ENCODE data around the gene IAH1.

Gene IAH1, protein sequence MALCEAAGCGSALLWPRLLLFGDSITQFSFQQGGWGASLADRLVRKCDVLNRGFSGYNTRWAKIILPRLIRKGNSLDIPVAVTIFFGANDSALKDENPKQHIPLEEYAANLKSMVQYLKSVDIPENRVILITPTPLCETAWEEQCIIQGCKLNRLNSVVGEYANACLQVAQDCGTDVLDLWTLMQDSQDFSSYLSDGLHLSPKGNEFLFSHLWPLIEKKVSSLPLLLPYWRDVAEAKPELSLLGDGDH

DNA sequence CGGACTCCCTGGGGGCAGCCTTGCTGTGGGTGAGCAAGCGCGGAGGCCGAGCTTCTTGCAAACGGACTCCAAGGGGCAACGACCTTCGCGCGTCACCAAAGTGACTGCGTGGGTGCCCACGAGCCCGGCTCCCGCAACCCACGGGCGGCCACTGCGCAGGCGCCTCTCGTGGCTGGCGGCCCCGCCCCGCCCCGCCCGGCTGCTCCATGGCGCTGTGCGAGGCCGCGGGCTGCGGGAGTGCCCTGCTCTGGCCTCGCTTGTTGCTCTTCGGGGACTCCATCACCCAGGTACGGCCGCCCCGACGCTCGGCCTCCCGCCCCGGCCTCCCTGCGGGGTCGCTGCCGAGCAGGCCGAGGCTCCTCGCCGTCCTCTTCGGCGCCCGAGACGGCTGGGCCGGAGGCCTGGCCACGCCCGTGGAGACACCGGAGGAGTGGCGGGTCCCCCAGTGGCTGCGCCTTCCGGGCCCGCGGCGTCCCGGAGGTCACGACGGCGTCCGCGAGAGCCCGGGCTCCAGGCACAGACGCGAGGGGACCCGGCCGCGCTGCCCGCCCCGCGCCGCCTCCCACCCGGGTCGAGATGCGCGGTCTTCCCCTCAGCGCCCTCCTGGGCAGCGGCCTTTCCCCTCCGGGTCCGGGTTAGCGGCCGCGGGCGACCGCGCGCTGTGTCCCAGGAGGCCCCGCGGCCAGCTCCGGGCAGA lies at the start of gene IAH1:
Gene IAH1, plus strand, starts transcription at position 191 of the 697 bp plus-strand sequence. Its CDS starts 16 bp downstream, at position 207.
- peak; percentile 74 for DNase-seq

DNA sequence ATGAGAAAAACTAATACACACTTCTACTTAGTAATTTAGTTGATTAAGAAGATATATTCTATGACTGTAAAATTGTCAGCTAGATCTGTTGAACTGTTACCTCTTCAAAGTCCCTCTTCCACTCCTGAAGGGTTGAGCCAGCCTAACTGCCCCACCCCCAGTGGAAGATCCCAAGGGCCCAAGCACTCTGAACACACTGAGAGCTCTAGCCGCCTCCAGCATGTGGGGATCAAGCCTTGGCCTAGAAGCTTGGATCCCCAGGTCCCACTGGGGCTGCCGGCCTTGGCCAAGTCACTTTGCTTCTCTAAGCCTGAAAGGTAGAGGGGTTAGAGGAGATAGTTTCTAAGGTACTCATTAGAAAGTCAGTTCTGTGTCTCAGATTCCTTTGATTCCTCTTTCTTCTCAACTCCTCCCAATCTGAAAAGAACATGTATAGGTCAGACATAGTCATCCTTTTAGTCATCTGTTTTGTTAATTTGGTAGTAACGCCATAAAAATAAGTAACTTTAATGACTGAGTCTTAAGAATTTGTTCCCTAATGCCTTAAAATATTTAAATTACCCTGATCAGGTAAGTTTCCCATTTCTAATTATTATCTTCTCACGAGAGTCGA lies 45.3 kb upstream of the IAH1 start:
- no peak for DNase-seq

DNA sequence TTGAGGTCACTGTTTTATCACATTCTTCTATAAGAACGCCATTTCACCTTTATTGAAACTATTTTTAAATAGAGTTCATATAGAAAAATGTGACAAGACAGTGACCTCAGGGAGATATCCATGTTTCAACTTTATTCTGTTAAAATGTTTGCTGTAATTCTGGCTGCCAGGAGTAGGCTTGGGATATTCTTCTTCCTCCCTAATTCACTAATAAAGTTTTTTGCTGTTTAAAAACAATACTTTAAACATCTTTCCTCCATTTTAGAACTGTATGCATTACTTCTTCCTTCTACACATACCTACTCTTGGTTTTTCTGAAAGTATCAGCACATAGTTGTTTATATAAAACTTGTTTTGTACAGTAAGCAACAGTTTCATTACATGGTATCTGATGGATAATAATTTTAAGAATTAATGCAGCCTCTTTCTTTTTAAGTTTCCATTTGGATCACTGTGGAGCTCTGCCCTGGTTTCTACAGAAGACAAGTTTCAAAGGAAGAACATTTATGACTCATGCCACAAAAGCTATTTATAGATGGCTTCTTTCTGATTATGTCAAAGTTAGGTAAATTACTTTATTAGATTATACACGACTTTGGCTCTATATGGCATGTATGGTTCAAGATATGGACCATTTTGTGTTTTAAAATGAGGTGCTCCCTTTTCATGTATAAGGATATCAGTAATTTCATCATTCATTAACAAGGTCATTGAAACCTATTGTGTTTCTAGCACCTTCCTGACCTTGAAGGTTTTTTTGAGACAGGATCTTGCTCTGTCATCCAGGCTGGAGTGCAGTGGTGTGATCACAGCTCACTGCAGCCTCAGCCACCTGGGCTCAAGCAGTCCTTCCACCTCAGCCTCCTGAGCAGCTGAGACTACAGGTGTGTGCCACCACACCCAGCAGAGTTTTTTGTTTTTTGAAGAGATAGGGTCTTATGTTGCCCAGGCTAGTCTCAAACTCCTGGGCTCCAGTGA lies 43.7 kb upstream of the IAH1 start:
- no peak for DNase-seq

DNA sequence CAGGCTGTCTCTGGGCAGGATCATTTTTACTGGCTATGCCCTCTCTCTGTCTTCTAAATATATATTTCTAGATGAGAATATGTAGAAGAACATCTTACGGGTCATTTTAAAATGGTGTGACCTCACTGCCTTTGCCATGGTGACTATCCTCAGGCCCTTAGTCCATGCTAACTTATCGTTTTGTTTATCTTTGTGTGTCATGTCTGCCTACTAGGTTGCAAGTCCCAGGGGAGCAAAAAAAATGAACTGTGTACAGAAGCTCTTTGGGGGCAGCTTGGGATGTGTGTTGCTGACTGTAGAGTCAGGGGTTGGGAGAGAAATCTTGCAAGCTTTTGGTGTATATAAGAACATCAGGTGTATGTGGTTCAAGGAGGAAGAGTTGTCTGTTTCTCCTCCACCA lies 39.9 kb upstream of the IAH1 start:
- no peak for DNase-seq

DNA sequence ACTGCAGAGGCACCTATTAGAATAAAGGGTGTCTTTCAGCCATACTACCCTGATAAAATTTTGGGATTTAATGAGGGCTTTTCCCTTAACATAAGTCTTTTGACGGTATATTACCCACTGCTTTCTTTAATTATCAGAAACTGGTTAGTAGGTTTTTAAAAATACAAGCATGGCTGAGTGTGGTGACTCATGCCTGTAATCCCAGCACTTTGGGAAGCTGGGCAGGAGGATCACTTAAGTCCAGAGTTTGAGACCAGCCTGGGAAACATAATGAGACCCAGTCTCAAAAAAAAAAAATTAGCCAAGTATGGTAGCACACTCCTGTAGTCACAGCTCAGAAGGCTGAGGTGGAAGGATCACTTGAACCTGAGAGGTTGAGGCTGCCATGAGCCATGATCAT lies 34.8 kb upstream of the IAH1 start:
- DNase-seq, result no peak

DNA sequence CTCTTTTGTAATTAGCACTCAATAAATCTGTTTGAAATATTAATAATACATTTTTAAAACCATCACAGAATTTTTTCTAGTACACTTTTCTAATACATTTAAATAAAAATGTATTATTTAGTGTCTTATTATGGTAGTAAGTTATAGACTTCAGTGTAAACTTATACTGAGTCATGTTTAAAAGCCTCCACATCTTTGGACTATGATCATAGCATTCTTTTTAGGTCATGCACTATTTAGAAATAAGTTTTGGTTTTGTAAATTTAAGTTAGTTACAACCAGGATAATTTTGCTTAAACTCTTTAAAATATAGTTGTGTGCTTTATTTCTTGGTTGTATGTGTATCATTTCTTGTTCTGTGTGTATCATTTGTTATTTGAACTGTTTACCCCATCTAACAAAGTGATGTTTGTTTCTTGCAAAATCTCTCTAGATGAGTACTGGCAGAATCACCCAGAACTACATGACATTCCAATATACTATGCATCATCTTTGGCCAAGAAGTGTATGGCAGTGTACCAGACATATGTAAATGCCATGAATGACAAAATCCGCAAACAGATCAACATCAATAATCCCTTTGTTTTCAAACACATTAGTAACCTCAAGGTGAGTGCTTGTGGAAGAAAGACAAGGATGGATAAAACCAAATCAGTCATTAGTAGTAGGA lies 34.2 kb upstream of the IAH1 start:
- no peak for DNase-seq

DNA sequence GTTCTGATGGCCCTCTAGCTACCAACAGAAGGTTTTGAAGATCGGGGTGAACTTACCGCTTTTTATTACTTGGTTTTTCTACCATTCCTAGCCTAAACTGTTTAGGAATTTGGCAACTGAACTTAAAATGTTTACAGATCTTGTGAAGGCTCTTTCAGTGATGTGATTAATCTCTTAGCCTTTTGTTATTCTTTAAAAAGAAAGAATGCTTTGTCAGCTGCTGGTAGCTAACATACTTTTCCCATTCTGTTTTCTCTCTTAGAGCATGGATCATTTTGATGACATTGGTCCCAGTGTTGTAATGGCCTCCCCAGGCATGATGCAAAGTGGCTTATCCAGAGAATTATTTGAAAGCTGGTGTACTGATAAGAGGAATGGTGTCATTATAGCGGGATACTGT lies 32.8 kb upstream of the IAH1 start:
- DNase-seq, result no peak

DNA sequence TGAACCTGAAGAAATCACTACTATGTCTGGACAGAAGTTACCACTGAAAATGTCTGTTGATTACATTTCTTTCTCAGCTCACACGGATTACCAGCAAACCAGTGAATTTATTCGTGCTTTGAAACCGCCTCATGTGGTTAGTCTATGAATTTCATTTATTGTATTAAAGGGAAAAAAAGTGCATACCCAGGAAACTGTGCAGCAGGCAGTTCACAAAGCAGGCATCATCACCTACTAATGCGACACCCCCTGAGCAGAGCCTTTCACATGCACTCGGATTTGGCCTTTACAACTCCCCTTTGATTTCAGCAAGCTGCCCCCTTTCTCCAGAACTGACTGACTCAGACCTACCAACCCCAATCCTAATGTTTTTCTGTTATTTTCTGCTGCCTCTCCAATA lies 30.8 kb upstream of the IAH1 start:
- no peak for DNase-seq

DNA sequence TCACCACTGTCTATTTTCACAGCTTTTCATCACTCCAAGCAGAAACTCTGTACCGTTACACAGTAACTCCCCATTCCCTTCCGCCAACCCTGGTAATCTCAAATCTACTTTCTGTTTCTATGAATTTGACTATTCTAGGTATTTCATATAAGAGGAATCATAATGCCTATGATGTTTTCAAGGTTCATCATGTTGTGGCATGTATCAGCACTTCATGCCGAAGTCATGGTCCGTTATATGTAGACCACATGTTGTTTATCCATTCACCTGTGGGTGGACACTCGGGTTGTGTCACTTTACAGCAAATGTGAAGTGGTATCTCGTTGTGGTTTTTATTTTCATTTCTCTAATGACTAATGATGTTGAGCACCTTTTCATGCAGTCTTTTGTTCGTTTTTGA lies 29.3 kb upstream of the IAH1 start:
- DNase-seq, result no peak

DNA sequence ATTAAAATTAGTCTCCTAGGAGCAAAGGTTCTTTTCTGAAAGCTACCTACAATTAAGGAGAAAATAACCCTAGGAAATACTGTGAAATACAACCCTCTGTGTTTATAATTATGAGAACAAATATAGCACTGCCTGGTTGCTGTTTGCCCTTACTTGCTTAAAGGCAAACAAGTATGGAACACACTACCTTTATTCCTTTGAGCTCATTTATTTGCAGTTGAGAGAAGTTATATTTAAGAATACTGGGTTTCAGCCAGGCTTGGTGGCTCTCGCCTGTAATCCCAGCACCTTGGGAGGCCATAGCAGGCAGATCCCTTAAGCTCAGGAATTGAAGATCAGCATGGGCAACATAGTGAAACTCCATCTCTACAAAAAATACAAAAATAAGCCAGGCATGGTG lies 23.1 kb upstream of the IAH1 start:
- no peak for DNase-seq

DNA sequence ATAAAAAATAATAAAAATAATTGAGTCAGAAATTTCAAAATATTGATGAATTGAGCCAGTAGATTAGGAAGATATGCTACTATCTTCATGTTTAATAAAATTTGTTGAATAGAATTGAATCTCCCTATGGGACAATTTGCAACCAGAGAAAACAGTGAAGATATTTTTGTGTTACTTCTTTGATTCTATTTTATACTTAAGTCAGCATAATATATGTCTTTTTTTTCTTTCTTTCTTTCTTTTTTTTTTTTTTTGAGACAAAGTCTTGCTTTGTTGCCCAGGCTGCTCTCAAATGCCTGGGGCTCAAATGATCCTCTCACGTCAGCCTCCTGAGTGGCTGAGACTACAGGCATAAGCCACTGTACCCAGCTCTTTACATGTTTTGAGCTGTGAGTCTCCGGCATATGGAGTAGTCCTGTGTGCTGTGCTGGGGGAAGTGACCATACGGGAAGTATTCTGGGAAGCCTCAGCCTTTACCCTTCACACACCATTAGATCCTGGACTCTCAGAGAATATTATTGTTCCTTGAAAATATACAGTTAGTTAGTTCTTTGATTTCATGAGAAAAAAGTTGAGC lies 13.8 kb upstream of the IAH1 start:
- no peak for DNase-seq

DNA sequence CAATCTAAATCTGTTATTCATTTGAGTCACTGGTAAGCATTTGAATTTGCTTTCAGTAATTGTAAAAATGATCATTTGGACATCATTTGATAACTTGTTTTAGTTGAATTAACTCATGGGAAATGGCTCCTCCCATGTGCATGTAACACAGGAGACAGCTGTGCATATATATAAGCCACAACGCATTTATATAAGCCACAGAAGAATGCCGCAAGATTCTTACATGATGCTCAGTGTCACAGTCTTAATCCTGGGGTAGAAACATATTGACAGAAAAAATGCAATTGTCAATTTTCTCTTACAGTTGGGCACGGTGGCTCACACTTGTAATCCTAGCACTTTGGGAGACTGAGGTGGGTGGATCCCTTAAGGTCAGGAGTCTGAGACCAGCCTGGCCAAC lies 13.3 kb upstream of the IAH1 start:
- DNase-seq, result no peak

DNA sequence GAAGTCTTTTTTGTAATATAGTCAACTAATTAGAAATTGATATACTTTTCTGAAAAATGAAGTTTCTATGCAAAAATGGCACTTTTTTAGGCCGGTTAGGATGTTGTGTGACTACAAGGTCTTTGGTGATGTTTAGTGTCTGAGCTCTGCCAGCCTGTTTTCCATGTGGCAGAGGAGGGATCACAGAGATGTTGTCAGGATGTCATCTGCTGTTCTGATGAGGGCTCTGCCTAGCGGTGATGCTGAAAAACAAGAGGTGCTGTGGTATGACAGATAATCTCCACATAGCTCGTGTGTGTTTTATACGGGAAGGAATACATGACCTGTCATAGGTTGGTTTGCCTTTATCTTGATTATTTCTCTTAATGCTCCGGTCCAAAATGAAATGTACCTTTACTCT lies 12.0 kb upstream of the IAH1 start:
- no peak for DNase-seq

DNA sequence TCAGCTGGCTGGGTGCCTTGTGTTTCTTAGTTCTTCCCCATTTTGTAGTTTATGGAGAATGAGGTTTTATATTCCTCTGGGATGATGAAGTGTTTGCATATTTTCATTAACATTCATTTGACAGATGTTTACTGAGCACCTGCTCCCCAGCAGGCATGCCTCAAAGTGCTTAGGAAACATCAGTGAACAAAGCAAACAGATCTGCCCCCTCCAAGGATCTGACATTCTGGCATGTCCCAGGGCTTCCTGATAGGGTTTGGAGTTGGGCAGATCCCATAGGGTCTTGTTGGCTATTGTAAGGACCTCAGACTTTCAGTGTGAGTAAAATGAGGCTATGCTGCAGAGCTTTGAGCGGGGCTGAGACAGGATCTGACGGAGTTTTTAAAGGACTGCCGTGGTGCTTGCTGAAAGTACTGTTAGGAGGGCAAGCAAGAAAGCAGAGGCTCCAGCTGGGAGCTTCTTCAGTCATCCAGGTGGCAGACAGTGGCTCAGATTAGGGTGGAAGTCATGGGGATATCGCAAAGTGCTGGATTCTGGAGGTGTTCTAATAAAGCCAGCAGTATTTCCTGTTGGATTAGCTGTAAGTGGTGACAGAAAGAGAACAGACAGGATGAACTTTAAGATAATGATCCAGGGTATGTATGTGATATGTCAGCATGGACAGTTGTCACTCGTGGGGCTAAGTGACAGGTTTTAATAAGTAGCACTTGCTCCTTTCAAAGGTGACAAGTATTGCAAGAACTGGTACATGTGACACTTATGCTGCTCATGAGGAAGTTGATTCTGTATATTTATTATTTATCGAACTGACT lies 11.3 kb upstream of the IAH1 start:
- DNase-seq, result no peak

DNA sequence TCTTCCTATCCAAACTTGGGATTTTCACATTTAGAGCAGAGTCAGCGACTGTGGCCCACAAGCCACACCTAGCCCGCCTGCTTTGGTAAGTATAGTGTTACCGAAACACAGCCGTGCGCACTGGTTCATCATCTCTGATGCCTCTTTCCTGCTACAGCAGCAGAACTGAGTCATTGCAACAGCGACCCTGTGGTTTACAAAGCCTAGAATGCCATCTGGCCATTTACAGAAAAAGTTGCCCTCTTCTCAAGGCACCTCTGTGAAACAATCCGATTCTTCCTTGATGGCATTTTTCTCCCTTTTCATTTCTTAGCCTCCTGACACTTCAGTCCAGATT lies 10.7 kb upstream of the IAH1 start:
- DNase-seq, result no peak

DNA sequence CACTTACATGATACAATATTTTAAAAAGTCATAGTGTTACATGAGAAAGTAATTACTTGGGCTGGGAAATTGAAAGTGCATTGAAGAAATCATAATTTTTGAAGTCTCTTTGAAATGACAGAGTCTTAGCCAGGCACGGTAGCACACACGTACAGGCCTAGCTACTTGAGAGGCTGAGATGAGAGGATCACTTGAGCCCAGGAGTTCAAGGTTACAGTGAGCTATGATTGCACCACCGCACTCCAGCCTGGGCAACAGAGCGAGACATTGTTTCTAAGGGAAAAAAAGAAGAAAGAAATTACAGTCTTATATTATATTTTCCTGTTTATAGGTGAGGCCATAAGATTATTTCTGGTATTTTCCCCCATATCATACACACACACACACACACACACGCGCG lies 9.2 kb upstream of the IAH1 start:
- no peak for DNase-seq

DNA sequence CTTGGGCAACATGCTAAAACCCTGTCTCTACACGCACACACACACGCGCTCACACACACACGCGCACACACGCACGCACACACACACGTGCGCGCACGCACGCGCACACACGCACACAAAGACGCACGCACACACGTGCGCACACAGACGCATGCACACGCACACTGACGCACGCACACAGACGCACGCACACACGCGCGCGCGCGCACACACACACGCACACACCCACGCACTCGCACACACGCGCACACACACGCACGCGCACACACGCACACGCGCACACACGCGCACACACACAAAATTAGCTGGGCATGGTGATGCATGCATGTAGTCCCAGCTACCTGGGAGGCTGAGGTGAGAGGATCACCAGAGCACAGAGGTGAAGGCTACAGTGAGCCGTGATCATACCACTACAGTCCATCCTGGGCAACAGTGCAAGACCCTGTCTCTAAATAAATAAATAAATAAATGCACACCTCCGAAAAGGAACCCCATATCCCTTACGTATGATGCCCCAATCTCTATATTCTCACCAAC lies 8.1 kb upstream of the IAH1 start:
- DNase-seq, result no peak

DNA sequence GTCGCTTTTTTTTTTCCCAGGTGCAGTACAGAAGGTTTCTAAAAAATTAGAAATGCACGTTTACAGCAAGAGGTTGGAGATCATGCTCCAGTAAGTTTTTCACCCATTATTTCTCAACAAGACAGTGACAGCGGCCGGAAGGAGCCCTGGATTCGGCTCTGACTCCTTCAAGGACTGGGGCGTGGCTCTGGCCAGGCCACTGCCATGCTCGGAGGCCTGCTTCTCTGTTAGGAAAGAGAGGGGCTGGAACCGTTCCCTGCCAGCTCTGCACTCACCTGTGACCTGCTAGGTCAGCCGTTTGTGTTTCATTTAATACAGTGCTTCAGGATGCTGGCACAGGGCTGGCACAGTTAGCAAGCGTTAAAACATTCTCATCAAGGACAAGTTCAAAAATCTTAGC lies 6.7 kb upstream of the IAH1 start:
- DNase-seq, result no peak

DNA sequence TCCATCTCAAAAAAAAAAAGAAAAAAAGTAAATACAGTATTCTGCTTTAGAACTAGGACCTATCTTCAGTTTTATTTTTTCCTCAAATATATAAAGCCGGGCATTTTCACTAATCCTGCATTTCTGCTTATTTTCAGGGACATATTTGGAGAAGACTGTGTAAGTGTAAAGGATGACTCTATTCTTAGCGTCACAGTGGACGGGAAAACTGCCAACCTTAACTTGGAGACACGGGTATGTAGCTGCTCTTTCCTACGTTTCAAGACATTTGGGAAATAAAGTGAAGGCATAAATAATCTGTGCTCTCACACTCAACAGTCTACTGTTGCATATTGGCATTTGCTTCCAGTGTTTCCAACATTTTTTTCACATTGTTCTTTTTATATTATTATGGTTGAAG lies 3.1 kb upstream of the IAH1 start:
- no peak for DNase-seq

DNA sequence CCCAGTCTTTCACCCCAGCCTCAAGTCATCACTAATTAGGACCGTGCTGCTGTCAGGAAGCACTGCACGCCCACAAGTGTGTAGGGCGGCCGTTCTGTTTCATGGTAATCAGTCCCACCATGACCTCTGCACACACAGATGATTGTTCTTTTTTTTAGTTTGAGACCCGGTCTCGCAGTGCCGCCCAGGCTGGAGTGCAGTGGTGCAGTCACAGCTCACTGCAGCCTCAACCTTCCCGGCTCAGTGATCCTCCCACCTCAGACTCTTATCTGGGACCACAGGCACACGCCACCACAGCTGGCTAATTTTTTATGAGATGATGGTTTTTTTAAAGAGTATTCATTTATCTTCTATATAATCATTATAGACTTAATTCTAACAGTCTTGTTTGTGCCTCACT lies 1.8 kb upstream of the IAH1 start:
- no peak for DNase-seq

DNA sequence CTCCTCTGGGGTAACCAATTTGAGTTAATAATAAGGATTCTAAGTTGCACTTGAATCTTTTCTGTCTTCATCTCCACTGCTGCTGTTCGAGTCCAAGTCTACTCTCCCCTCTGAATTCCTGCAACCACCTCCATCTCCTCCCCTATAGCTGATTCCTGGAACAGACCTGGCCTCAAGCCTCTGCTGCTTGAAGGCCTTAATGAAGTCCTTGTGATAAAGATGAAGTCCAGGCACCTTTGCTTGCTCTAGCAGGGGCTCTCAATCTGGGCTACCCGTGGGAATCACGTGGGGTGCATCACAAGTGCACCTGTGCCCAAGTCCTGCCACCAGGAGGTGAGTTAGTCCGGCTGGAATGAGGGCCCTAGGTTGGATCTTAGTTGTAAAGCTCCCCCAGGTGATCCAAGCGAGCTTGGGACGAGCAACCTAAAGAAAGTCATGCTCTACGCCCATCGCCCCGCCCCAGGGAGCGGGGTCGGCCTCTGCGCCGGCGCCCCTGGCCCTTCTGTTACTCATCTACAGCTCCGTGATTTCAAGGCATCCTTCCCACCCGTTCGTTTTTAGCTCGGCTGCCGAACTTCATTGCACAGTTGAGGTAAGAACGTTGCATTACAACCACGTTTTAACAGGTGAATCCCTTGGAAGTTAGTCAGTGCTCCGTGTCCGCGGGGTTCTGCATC lies 905 bp upstream of the IAH1 start:
- no peak for DNase-seq
